NB4 (cell line): ENCODE results near the gene FGF19.

Experiments used
- DNase-seq: peaks from one replicate; pipeline ENCODE4 v3.0.0; 2010; ENCODE audit warnings: low read depth
- H3K4me3 ChIP-seq: one replicate; pipeline ENCODE4 v1.5.1; 2011; ENCODE audit warnings: mild to moderate bottlenecking, low read depth, low read length, moderate library complexity
- MYC ChIP-seq: IDR thresholded peaks from 2 replicates; pipeline ENCODE4 v1.6.1; 2011; ENCODE audit warnings: low read depth, low read length
- POLR2A ChIP-seq: IDR thresholded peaks from 2 replicates; pipeline ENCODE4 v1.6.1; 2011; ENCODE audit warnings: mild to moderate bottlenecking; ENCODE audit not compliant: insufficient read length; ENCODE audit errors: extremely low read depth
- TF ChIP-seq, protein P1 (sequence below): IDR thresholded peaks from one replicate; pipeline ENCODE4 v1.5.1; 2012; ENCODE audit warnings: low read depth, low read length
- TF ChIP-seq, protein P2 (sequence below): IDR thresholded peaks from 2 replicates; pipeline ENCODE4 v1.6.1; 2011; ENCODE audit warnings: low read depth, low read length

Gene FGF19

DNA sequence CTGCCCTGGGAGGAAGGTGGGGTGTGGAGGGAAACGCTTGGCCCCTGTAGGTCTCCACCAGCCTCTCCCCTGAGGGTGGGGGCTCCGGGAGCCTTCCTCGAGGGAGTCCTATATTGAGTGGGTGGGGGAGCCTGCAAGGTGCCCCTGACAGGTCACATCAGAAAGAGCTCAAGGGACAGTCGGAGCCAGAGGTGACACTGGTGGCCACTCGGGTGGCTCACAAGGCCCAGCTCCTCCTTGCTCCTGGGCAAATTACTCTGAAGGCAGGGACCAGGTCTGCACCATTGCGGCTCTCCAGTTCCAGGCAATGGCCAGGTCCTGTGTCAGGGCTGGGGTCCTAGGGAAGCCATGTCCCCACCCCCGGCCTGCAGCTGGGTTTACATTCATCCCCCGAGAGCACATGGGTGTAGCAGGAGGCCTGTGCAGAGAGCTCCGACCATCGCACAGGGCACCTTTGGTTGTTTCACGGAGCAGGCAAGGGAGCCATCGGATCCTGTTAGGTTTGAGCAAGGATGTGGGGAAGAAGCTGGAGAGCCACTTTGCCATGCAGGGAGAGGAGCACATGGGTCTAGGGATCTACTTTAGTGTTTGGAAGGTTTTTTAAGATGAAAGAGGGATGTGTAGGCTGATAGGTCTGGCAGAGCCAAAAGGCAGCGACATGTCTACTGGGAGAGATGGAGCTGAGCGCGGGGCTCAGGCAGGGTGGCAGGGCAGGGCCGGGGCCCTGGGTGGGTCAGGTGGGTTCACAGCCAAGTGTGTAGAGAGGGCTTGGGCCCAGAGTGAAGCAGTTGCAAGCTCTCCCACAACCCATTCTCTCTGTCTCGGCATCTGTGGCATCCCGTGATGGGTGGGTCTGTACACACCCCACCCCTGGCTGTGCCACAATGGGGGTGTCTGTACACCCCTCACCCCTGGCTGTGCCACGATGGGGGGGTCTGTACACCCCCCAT is 48.1 kb downstream of the FGF19 start:
- H3K4me3 ChIP-seq = no peak overlapping the region
- no peak for DNase-seq
- TF ChIP-seq POLR2A = no peak
- no peak for TF ChIP-seq MYC
- TF ChIP-seq, protein P1, sequence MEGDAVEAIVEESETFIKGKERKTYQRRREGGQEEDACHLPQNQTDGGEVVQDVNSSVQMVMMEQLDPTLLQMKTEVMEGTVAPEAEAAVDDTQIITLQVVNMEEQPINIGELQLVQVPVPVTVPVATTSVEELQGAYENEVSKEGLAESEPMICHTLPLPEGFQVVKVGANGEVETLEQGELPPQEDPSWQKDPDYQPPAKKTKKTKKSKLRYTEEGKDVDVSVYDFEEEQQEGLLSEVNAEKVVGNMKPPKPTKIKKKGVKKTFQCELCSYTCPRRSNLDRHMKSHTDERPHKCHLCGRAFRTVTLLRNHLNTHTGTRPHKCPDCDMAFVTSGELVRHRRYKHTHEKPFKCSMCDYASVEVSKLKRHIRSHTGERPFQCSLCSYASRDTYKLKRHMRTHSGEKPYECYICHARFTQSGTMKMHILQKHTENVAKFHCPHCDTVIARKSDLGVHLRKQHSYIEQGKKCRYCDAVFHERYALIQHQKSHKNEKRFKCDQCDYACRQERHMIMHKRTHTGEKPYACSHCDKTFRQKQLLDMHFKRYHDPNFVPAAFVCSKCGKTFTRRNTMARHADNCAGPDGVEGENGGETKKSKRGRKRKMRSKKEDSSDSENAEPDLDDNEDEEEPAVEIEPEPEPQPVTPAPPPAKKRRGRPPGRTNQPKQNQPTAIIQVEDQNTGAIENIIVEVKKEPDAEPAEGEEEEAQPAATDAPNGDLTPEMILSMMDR = no peak

DNA sequence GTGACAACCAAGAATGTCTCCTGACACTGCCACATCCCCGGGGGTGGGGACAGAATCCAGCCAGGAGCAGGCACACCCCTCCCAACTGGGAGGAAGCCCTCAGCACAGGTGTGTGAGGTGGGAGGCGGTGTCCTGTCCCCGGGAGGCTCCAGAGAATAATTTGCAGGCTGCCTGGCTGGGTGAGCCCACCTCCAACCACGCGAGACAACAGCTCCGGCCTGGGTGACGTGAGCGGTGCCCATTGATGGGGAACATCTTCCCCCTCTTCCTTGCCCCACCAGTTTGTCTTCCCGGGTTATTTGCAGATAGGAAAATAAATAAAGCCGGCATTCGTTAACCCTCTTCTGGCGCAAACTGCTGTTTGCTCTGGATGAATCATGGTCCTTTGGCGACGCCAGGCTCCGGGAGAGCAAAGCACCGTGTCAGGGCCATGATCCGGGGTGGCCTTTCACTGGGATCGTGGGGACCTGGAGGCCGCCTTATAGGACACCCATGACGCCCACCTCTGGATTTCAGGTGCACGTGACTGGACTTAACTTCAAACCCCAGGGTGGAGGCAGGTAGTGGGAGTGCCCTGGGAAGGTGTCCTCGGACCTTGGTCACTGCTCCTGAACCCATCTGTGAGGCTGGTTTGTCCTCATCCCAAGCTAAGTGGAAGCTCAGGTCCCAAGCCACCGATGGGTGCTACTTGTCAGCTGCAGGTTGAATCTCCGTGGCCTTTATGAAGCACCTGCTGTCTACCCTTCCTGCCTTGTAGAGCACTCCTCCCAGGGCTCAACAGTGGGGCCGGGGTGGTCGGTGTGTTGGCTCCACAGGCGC is 49.0 kb downstream of the FGF19 start:
- TF ChIP-seq, protein P1 = no peak
- TF ChIP-seq, protein P2, sequence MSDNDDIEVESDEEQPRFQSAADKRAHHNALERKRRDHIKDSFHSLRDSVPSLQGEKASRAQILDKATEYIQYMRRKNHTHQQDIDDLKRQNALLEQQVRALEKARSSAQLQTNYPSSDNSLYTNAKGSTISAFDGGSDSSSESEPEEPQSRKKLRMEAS = no peak
- TF ChIP-seq MYC (no peak), POLR2A (no peak)
- DNase-seq = no peak
- H3K4me3 ChIP-seq = no peak overlapping the region

DNA sequence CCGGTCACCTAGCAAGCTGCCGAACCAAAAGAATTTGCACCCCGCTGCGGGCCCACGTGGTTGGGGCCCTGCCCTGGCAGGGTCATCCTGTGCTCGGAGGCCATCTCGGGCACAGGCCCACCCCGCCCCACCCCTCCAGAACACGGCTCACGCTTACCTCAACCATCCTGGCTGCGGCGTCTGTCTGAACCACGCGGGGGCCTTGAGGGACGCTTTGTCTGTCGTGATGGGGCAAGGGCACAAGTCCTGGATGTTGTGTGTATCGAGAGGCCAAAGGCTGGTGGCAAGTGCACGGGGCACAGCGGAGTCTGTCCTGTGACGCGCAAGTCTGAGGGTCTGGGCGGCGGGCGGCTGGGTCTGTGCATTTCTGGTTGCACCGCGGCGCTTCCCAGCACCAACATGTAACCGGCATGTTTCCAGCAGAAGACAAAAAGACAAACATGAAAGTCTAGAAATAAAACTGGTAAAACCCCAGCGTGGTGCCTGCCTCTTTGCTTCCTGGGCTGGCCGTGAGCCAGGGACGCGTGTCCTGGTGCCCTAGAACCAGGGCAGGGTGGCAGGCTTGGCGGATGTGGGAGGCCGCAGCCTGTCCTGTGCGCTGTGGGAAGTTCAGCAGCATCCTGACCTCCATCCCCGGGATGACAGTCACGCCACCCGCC is 49.7 kb downstream of the FGF19 start:
- no peak overlapping the region for H3K4me3 ChIP-seq
- DNase-seq = no peak
- TF ChIP-seq POLR2A (no peak), MYC (no peak)
- TF ChIP-seq, protein P1 = no peak
- TF ChIP-seq, protein P2 = no peak

GRCh38 chr11:69653406-69653960 is 50.3 kb downstream of the FGF19 start:
- DNase-seq = no peak
- TF ChIP-seq MYC (no peak), POLR2A (no peak)
- TF ChIP-seq, protein P2 = no peak
- TF ChIP-seq, protein P1 = no peak

GRCh38 chr11:69652999-69653398 is 50.8 kb downstream of the FGF19 start:
- TF ChIP-seq MYC (no peak), POLR2A (no peak)
- TF ChIP-seq, protein P2 = no peak
- TF ChIP-seq, protein P1 = no peak
- H3K4me3 ChIP-seq = no peak overlapping the region

More at GRCh38 chr11:69653406-69653960, 50.3 kb downstream of the FGF19 start:
- H3K4me3 ChIP-seq = no peak overlapping the region

More at GRCh38 chr11:69652999-69653398, 50.8 kb downstream of the FGF19 start:
- no peak for DNase-seq
